HFF-Myc (cell line): ENCODE measurements around the gene ZC3HAV1L.
A peak's percentile ranks its signal among the peaks of the same experiment; 100 is the strongest.
"Not testable (repeated sequence)": the region's sequence is repeated elsewhere in the genome, so short reads cannot be mapped to it uniquely, and the experiment has no call there.

Source experiments
- DNase-seq: peaks from one replicate; pipeline ENCODE4 v3.0.0-alpha.2; 2011; ENCODE audit warnings: low read depth; ENCODE audit errors: extremely low read depth
- H3K4me3 ChIP-seq: replicated peaks from 2 replicates; pipeline ENCODE4 v1.5.1; 2011; ENCODE audit warnings: low read depth, mild to moderate bottlenecking, control low read depth, low read length
- CTCF ChIP-seq: IDR thresholded peaks from 2 replicates; pipeline ENCODE4 v1.5.1; 2012; ENCODE audit warnings: mild to moderate bottlenecking, low read depth, low read length, control low read depth; ENCODE audit errors: missing control alignments

ZC3HAV1L gene

DNA sequence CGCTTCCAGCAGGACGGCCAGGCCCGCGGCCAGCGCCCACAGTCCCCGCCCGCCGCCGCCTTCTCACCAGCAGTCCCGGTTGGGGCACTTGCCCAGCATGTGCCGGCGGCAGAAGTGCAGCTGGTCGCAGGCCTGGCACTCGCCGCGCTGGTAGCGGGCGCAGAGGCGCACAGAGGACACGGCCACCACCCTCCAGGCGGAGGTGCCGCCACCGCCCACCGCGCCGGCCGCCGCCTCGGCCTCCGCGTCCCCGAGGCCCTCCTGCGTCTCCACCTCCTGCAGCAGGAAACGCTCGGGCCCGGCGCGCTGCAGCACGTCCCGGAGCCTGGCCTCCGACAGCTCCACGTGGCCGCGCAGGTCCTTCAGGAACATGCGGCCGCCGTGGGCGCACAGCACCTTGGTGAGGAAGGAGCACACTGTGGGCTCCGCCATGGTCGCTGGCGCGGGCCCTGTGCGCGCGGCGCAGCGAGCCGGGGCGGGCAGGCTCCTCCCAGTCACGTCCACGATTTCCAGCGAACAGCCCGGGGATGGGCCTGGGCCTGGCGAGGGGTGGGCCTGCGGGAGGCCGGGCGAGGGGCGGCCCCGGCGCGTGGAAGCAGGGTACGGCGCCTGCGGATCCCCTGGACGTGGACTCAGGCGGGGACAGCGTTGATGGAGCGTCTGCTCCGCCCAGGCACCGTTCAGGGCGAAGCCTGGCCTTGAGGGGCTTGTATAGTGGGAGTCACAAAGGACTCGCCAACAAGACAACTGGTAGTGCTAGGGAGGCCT lies at the start of gene ZC3HAV1L:
Gene ZC3HAV1L (minus strand): TSS at position 457 of the 768 bp plus-strand sequence. CDS start 25 bp downstream, at position 432.
- no peak for DNase-seq
- peak within 1 kb of the TSS; percentile 69 for H3K4me3 ChIP-seq
- no peak for TF ChIP-seq CTCF

DNA sequence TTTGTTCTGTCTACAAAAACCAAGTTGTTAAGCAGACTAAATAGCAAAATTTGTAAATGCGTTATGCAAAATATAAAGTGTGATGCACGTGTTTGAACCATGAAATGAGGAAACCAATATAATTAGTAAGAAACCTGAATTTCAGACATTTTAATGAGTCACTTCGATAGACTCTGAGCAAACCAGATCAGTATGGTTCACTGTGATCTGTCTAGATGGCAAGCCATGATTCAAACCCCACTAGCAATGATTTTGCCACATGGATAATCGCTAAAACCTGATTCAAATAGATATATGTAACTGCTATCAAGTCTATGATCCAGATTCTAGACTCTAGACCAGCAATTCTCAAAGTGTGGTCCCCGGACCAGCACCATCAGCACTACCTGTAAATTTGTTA lies 48.9 kb upstream of the ZC3HAV1L start:
- H3K4me3 ChIP-seq = no peak overlapping the region
- no peak for DNase-seq
- TF ChIP-seq CTCF = no peak

DNA sequence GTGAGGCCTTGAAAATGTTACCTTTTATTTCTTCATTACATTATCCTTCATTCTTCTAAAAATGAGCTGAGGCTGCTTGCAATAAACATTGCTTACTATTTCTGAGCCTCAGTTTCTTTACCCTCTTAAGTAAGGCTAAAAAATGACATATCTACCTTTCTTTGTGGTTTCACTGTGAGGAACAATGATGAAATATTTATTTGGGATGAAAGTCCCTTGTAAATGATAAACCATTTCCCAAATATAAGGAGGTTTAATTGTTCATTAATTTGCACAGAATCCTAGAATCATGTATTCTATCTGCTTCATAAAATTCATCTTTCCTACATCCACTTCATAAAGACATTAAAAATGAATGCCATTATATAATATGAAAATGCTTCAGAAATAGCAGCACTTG lies 45.7 kb upstream of the ZC3HAV1L start:
- no peak for DNase-seq
- no peak for TF ChIP-seq CTCF

GRCh38 chr7:139080905-139081304 lies 45.1 kb upstream of the ZC3HAV1L start:
- no peak overlapping the region for H3K4me3 ChIP-seq
- DNase-seq = no peak
- no peak for TF ChIP-seq CTCF

More for the DNA sequence above, 45.7 kb upstream of the ZC3HAV1L start:
- no peak overlapping the region for H3K4me3 ChIP-seq

DNA sequence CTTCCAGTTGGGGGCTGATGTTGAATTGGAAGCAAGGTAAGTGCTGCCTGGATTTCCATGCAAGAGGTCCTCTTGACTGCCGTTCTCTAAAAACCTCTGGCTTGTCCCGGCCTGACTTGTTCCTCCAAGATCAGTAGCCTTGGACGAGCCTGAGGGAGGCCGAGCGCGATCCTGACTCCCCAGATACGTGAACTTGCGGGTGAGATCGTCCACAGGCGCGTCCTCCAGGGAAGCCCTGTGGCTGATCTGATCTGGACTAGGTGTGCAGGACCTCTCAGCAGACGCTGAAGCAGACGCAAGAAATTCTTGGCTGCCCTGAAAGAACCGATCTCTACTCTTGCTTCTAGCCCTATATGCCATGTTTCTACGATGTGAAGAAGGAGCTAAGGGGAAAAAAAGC lies 44.0 kb upstream of the ZC3HAV1L start:
- no peak for DNase-seq
- H3K4me3 ChIP-seq = no peak overlapping the region
- TF ChIP-seq CTCF = no peak

DNA sequence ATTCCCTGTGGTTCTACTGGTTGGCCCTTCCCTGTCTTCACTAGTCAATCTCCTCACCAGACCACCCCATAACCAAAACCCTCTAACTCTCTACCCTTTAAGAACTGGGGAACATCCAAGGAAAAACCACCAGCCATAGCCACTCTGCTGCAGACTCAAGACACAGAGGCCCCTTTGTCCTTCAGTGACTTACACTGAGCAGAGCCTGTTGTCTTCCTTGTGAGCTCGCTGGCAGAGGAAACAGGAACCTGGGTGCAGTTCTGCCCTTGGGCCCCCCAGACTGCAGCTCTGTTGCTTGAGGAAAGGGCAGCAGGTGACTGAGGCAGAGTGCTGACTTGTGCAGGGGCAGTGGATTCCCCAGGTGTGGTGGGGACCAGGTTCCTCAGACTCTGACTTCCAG lies 43.1 kb upstream of the ZC3HAV1L start:
- no peak overlapping the region for H3K4me3 ChIP-seq
- DNase-seq = no peak
- TF ChIP-seq CTCF = no peak

- no peak overlapping the region for H3K4me3 ChIP-seq
- DNase-seq = no peak
- no peak for TF ChIP-seq CTCF
Measured at GRCh38 chr7:139078399-139078798, 42.6 kb upstream of the ZC3HAV1L start.

DNA sequence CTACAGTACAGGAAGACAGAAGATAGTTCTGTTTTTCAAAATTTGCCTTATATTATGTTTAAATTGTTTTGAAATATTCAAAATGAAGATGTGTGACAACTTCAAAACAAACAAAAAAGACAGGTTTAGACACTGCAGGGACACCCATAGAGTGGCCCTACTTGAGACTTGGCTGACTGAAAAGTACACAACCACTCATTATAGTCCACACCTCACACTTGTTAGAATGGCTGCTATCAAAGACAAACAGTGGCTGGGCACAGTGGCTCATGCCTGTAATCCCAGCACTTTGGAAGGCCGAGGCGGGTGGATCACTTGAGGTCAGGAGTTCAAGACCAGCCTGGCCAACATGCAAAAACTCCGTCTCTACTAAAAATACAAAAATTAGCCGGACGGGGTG lies 41.9 kb upstream of the ZC3HAV1L start:
- not testable (repeated sequence) for DNase-seq, H3K4me3 ChIP-seq
